Fibroblast of skin of back (primary cell): ENCODE data around the gene RWDD4.
"Not testable (repeated sequence)": the region's sequence is repeated elsewhere in the genome, so short reads cannot be mapped to it uniquely, and the experiment has no call there.

Experiments
- DNase-seq: peaks from one replicate; pipeline ENCODE4 v3.0.0-alpha.2; 2013

RWDD4 gene

GRCh38 chr4:183635741-183636140 is 23.2 kb downstream of the RWDD4 start:
- no peak for DNase-seq

GRCh38 chr4:183635321-183635720 is 23.7 kb downstream of the RWDD4 start:
- DNase-seq = no peak

- peak; percentile 51 for DNase-seq
Measured at GRCh38 chr4:183633476-183634400, 25.2 kb downstream of the RWDD4 start.

GRCh38 chr4:183632689-183633088 is 26.3 kb downstream of the RWDD4 start:
- DNase-seq = no peak

- DNase-seq = no peak
Measured at GRCh38 chr4:183631577-183632198, 27.3 kb downstream of the RWDD4 start.

- no peak for DNase-seq
Measured at GRCh38 chr4:183627979-183628588, 30.9 kb downstream of the RWDD4 start.

- DNase-seq = not testable (repeated sequence)
Measured at GRCh38 chr4:183627286-183627685, 31.7 kb downstream of the RWDD4 start.

- no peak for DNase-seq
Measured at GRCh38 chr4:183626168-183626567, 32.8 kb downstream of the RWDD4 start.

GRCh38 chr4:183624548-183624947 is 34.4 kb downstream of the RWDD4 start:
- DNase-seq = no peak

- DNase-seq = no peak
Measured at GRCh38 chr4:183621875-183622274, 37.1 kb downstream of the RWDD4 start.

- no peak for DNase-seq
Measured at GRCh38 chr4:183620421-183620820, 38.6 kb downstream of the RWDD4 start.

- DNase-seq = no peak
Measured at GRCh38 chr4:183618681-183619080, 40.3 kb downstream of the RWDD4 start.

- DNase-seq = no peak
Measured at GRCh38 chr4:183617075-183617474, 41.9 kb downstream of the RWDD4 start.

GRCh38 chr4:183612329-183613250 is 46.4 kb downstream of the RWDD4 start:
- DNase-seq = no peak

- no peak for DNase-seq
Measured at GRCh38 chr4:183611210-183611830, 47.7 kb downstream of the RWDD4 start.

- DNase-seq = peak; percentile 34
Measured at GRCh38 chr4:183610613-183611012, 48.4 kb downstream of the RWDD4 start.

GRCh38 chr4:183610033-183610432 is 49.0 kb downstream of the RWDD4 start:
- DNase-seq = peak; percentile 70

- no peak for DNase-seq
Measured at GRCh38 chr4:183609151-183609550, 49.8 kb downstream of the RWDD4 start.

- no peak for DNase-seq
Measured at GRCh38 chr4:183607894-183608293, 51.1 kb downstream of the RWDD4 start.

GRCh38 chr4:183602557-183603027 is 56.4 kb downstream of the RWDD4 start:
- no peak for DNase-seq

GRCh38 chr4:183601381-183601780 is 57.6 kb downstream of the RWDD4 start:
- DNase-seq = no peak

GRCh38 chr4:183600189-183600685 is 58.7 kb downstream of the RWDD4 start:
- DNase-seq = no peak
